HL-60 (cell line): ENCODE data around the gene ZBTB1.

Experiments
- DNase-seq, 2 experiments: peaks; one replicate each; pipeline ENCODE4 v3.0.0-alpha.2; 2010 to 2020; ENCODE audit warnings: low read depth in 1 of 2, low spot score in 1 of 2
- H3K27ac ChIP-seq: fragments of 250-450 bp; sonication (Bioruptor Pico); replicated peaks from 2 replicates; pipeline ENCODE4 v1.5.1; 2020; ENCODE audit warnings: mild to moderate bottlenecking, moderate library complexity
- H3K27me3 ChIP-seq: fragments of 250-450 bp; sonication (Bioruptor Pico); 2 replicates; pipeline ENCODE4 v1.5.1; 2021; ENCODE audit warnings: mild to moderate bottlenecking, moderate library complexity; ENCODE audit not compliant: insufficient read depth, poor library complexity, severe bottlenecking
- H3K4me3 ChIP-seq: replicated peaks from 2 replicates; pipeline ENCODE4 v1.5.1; 2011; ENCODE audit warnings: mild to moderate bottlenecking, control low read depth, low read length; ENCODE audit not compliant: insufficient read depth
- CTCF ChIP-seq: IDR thresholded peaks from one replicate; pipeline ENCODE4 v1.5.1; 2011; ENCODE audit warnings: low read length, control low read depth, inconsistent platforms; ENCODE audit not compliant: insufficient read depth
- GABPA ChIP-seq: IDR thresholded peaks from 2 replicates; pipeline ENCODE4 v1.6.1; 2012; ENCODE audit warnings: low read depth
- POLR2AphosphoS5 ChIP-seq: IDR thresholded peaks from 2 replicates; pipeline ENCODE4 v1.6.1; 2012; ENCODE audit warnings: low read depth
- SPI1 ChIP-seq: IDR thresholded peaks from 2 replicates; pipeline ENCODE4 v1.6.1; 2012; ENCODE audit warnings: low read depth, mild to moderate bottlenecking, borderline replicate concordance
- TF ChIP-seq, protein P1 (sequence below): IDR thresholded peaks from 2 replicates; pipeline ENCODE4 v1.6.1; 2012; ENCODE audit warnings: low read depth; ENCODE audit not compliant: insufficient replicate concordance

ZBTB1 gene

DNA sequence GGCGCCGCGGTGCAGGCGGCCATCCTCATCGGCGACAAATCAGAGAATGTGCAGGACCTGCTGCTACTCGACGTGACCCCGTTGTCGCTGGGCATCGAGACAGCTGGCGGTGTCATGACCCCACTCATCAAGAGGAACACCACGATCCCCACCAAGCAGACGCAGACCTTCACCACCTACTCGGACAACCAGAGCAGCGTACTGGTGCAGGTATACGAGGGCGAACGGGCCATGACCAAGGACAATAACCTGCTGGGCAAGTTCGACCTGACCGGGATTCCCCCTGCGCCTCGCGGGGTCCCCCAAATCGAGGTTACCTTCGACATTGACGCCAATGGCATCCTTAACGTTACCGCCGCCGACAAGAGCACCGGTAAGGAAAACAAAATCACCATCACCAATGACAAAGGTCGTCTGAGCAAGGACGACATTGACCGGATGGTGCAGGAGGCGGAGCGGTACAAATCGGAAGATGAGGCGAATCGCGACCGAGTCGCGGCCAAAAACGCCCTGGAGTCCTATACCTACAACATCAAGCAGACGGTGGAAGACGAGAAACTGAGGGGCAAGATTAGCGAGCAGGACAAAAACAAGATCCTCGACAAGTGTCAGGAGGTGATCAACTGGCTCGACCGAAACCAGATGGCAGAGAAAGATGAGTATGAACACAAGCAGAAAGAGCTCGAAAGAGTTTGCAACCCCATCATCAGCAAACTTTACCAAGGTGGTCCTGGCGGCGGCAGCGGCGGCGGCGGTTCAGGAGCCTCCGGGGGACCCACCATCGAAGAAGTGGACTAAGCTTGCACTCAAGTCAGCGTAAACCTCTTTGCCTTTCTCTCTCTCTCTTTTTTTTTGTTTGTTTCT, 37.6 kb downstream of the ZBTB1 start:
- Histone ChIP-seq H3K27ac (no peak overlapping the region), H3K27me3 (no peaks in the 10 kb centered on the region), H3K4me3 (no peak overlapping the region)
- DNase-seq, result no peak
- TF ChIP-seq GABPA (no peak), CTCF (no peak), SPI1 (no peak), POLR2AphosphoS5 (no peak)
- TF ChIP-seq, protein P1, sequence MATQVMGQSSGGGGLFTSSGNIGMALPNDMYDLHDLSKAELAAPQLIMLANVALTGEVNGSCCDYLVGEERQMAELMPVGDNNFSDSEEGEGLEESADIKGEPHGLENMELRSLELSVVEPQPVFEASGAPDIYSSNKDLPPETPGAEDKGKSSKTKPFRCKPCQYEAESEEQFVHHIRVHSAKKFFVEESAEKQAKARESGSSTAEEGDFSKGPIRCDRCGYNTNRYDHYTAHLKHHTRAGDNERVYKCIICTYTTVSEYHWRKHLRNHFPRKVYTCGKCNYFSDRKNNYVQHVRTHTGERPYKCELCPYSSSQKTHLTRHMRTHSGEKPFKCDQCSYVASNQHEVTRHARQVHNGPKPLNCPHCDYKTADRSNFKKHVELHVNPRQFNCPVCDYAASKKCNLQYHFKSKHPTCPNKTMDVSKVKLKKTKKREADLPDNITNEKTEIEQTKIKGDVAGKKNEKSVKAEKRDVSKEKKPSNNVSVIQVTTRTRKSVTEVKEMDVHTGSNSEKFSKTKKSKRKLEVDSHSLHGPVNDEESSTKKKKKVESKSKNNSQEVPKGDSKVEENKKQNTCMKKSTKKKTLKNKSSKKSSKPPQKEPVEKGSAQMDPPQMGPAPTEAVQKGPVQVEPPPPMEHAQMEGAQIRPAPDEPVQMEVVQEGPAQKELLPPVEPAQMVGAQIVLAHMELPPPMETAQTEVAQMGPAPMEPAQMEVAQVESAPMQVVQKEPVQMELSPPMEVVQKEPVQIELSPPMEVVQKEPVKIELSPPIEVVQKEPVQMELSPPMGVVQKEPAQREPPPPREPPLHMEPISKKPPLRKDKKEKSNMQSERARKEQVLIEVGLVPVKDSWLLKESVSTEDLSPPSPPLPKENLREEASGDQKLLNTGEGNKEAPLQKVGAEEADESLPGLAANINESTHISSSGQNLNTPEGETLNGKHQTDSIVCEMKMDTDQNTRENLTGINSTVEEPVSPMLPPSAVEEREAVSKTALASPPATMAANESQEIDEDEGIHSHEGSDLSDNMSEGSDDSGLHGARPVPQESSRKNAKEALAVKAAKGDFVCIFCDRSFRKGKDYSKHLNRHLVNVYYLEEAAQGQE, result no peak

- no peak for TF ChIP-seq GABPA
- no peak for TF ChIP-seq CTCF
- TF ChIP-seq SPI1, result no peak
- no peak for TF ChIP-seq POLR2AphosphoS5
- DNase-seq, result no peak
- H3K4me3 ChIP-seq, result no peak overlapping the region
- no peaks in the 10 kb centered on the region for H3K27me3 ChIP-seq
- H3K27ac ChIP-seq, result no peak overlapping the region
Measured at GRCh38 chr14:64542836-64543201, 38.2 kb downstream of the ZBTB1 start.

DNA sequence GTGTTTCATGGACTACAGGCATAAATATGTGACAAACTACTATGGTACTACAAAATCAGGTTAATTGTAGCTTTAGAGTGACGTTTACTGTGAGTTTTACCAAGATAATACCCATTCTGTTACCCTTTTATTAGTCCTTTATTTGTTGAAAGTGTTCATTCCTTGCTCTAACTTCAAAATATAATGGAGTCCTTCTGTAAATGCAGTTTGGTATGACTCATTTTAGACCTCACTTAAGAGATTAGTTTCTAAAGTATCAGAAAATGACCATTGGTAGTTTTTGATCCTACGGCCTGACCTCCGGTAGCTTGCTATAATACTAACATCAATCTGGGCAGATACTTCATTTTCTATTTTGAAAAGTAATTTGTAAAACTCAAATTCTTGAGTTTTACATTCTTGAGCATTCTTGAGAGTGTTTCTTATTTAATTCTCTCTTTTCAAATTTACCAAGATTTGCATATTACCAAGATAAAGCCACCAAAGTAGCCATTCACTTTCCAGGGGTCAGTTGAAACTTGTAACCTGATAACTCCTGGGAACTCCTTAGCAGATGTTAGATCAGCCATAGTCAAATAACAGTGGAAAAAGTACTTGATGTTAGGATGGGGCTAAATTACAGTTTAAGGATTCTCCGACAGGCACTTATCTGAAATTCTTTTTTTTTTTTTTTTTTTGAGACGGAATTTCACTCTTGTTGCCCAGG, 40.2 kb downstream of the ZBTB1 start:
- TF ChIP-seq GABPA (no peak), SPI1 (no peak), CTCF (no peak), POLR2AphosphoS5 (no peak)
- TF ChIP-seq, protein P1, result no peak
- no peak for DNase-seq
- H3K27ac ChIP-seq, result no peak overlapping the region
- H3K4me3 ChIP-seq, result no peak overlapping the region
- H3K27me3 ChIP-seq, result no peaks in the 10 kb centered on the region
